GM21526 (cell line): Measurements from ENCODE around the gene RPL7L1.

Source experiments
- ATAC-seq: cut with Tn5 transposase; IDR thresholded peaks from one replicate; pipeline ENCODE4 v1.9.1; 2021; ENCODE audit warnings: moderate library complexity; ENCODE audit not compliant: unreplicated experiment, low FRiP score

Gene RPL7L1

DNA sequence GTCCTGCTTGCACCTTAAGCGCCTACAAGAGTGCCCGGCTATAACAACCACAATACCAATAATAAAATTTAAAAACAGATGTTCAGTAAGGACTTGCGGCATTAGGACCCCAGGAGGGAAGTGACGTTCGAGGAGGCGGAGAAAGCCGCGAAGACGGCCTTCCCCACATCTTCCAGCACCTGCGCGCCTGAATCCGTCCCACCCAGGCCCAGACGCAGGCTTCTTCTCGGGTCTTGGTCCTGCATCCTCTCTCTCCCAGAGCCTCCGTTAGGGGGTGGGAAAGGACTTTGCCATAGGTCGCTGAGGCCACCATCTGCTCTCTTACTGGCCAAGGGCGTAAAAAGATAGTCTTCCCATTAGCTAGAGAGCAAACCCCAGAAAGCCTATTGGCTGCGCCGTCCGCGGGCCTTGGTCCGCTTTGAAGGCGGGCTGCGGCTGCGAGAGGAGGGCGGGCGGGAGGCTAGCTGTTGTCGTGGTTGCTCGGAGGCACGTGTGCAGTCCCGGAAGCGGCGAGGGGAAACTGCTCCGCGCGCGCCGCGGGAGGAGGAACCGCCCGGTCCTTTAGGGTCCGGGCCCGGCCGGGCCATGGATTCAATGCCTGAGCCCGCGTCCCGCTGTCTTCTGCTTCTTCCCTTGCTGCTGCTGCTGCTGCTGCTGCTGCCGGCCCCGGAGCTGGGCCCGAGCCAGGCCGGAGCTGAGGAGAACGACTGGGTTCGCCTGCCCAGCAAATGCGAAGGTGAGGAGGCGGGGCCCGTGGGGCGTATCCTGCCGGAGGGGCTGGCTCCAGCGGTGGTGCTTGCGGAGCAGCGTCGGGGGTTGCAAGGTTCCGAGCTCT is 49.8 kb downstream of the RPL7L1 start, which contains the start of gene CNPY3:
CNPY3 (plus strand) TSS at position 495 of the 835 bp plus-strand sequence; CDS start at position 586, 91 bp downstream.
- peak; percentile 63 for ATAC-seq

DNA sequence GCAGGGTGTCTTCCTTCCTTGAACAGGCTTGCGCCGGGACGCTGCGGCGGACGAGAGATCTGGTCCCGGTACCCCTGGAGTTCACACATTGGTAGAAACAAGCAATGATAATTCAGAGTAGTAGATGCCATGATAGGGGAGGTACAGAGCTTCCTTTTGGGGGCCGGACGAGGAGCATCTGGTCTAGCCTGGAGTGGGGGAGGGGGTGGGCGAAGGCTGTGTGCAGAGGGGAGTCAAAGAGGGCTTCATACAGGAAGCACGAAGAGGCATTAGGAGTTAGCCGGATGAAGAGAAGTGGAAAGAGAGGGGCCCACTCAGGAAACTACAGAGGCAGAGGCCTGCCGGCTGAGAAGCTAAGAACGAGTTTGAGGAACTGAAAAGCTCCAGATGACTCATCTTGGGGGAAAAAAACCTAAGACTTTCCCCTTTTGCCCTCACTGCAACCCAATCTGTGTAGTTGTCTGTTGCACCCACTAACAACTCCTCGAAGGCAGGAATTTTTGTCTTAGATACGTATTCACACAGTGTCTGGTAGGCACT is 50.5 kb downstream of the RPL7L1 start:
- peak; percentile 40 for ATAC-seq

DNA sequence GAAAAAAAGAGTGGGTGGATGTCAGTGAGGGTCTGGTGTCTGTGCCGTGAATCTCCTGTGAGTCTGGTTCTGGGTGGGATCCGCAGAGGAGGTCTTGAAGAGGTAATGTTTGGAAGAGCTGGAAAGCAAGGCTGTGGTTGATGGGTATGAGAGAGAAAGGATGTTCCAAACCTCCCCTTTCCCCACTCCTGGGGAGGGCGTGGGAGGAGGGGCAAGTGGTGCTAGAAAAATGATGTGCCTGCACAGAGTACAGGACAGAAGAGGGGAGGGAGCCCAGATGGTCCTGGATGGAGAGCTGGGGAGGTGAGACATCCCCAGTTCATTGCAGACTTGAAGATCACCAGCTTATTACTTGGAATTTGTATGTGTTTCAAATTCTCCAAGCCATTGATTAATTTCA is 53.0 kb downstream of the RPL7L1 start:
- no peak for ATAC-seq

- ATAC-seq: no peak
These were observed 53.8 kb downstream of the RPL7L1 start for GRCh38 chr6:42933205-42933604.

DNA sequence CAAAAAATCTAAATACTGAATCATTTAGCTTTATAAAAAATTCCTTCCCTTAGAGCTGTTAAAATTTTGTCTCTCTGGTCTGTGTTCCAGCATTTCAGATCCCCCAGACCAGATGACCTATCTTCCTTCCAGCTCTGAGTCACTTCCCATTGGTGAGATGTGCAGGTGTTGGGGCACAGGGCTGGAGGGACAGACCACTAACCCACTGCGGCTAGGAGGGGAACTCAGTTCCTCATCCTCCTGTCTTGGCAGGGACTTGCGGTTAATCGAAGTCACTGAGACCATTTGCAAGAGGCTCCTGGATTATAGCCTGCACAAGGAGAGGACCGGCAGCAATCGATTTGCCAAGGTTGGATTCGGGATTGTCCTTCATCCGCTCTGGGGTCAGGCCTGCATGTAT is 55.9 kb downstream of the RPL7L1 start:
- no peak for ATAC-seq

DNA sequence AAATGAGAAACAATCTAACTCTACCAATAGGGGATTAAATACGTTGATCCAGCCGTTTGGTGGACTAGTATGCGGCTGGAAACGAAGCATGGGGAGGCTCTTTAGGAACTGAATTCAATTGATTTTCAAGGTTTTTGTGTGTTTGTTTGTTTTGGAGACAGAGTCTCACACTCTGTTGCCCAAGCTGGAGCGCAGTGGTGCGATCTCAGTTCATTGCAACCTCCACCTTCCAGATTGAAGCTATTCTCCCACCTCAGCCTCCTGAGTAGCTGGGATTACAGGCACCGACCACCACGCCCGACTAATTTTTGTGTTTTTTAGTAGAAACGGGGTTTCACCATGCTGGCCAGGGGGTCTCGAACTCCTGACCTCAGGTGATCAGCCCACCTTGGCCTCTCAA is 57.0 kb downstream of the RPL7L1 start:
- ATAC-seq: no peak

GRCh38 chr6:42937548-42938427 is 58.4 kb downstream of the RPL7L1 start:
- ATAC-seq: no peak

GRCh38 chr6:42938428-42938796 is 59.0 kb downstream of the RPL7L1 start:
- ATAC-seq: no peak

- ATAC-seq: no peak
These were observed 59.8 kb downstream of the RPL7L1 start for GRCh38 chr6:42938987-42939809.
